OCI-LY3 (cell line): ENCODE measurements around the gene UROC1.

Source experiments
- CTCF ChIP-seq: fragments of 200-600, 300-600 bp; sonication (generic); IDR thresholded peaks from 2 replicates; pipeline ENCODE4 v1.5.1; 2014; ENCODE audit warnings: antibody characterized with exemption, low read length, low read depth
- EZH2phosphoT487 ChIP-seq: fragments of 200-600 bp; shearing (Covaris generic); IDR thresholded peaks from 2 replicates; pipeline ENCODE4 v1.6.1; 2018; ENCODE audit warnings: antibody characterized with exemption, mixed run types, low read depth

- TF ChIP-seq CTCF, result no peak
- no peak for TF ChIP-seq EZH2phosphoT487
Measured at GRCh38 chr3:126479642-126480041, 37.9 kb downstream of the UROC1 start.
